SU-DHL-6 (cell line): ENCODE data around the gene CACNA1C.

ENCODE experiments used
- CTCF ChIP-seq: fragments of 200-600 bp; sonication (generic); IDR thresholded peaks from one replicate; pipeline ENCODE4 v1.5.1; 2017; ENCODE audit warnings: antibody characterized with exemption, mild to moderate bottlenecking, low read length, moderate library complexity; ENCODE audit not compliant: insufficient read depth, poor library complexity, severe bottlenecking
- EZH2phosphoT487 ChIP-seq: fragments of 200-600 bp; sonication (generic), shearing (Covaris generic); conservative IDR thresholded peaks from 2 replicates; pipeline ENCODE4 v1.6.1; 2018; ENCODE audit warnings: mild to moderate bottlenecking, antibody characterized with exemption, low read length, moderate library complexity, mixed read lengths

GRCh38 chr12:2267703-2268470 lies 215.1 kb downstream of the CACNA1C start:
- no peak for TF ChIP-seq CTCF
- TF ChIP-seq EZH2phosphoT487: no peak
